Progenitor cell of endocrine pancreas (in vitro differentiated cells): Measurements from ENCODE around the gene CDK1. TPM values are rescaled to one million over a fixed set of nuclear protein-coding genes. Genes with fewer than 3 reads are reported as not detected.

Experiments
- DNase-seq: peaks from one replicate; pipeline ENCODE4 v3.0.0; 2021; ENCODE audit warnings: low spot score; ENCODE audit not compliant: unreplicated experiment
- H3K27ac Mint-ChIP-seq: 2 replicates; pipeline ENCODE4 v1.8.0; 2021; ENCODE audit warnings: mild to moderate bottlenecking, moderate library complexity, mixed read lengths
- H3K27me3 Mint-ChIP-seq: 2 replicates; pipeline ENCODE4 v1.8.0; 2021; ENCODE audit warnings: mixed read lengths
- H3K36me3 Mint-ChIP-seq: 2 replicates; pipeline ENCODE4 v1.8.0; 2022; ENCODE audit warnings: mixed read lengths; ENCODE audit not compliant: insufficient read depth
- H3K4me1 Mint-ChIP-seq: 2 replicates; pipeline ENCODE4 v1.8.0; 2021; ENCODE audit warnings: low read depth, mixed read lengths
- H3K4me3 Mint-ChIP-seq: 2 replicates; pipeline ENCODE4 v1.8.0; 2021; ENCODE audit warnings: low read depth, mild to moderate bottlenecking, moderate library complexity, mixed read lengths
- H3K9me3 Mint-ChIP-seq: 2 replicates; pipeline ENCODE4 v1.8.0; 2021; ENCODE audit warnings: low read depth, mixed read lengths
- CTCF ChIP-seq: fragments of 200-600 bp; sonication (generic); IDR thresholded peaks from one replicate; pipeline ENCODE4 v1.5.0; 2021; ENCODE audit warnings: antibody characterized with exemption, mild to moderate bottlenecking; ENCODE audit not compliant: unreplicated experiment
- total RNA-seq: library from RNA; stranded (reverse); gene quantifications from 2 replicates; pipeline ENCODE4 v1.2.1, GENCODE V29; 2021

CDK1 gene
- total RNA-seq, 1 donor from 2014 or later = 38.2 TPM

DNA sequence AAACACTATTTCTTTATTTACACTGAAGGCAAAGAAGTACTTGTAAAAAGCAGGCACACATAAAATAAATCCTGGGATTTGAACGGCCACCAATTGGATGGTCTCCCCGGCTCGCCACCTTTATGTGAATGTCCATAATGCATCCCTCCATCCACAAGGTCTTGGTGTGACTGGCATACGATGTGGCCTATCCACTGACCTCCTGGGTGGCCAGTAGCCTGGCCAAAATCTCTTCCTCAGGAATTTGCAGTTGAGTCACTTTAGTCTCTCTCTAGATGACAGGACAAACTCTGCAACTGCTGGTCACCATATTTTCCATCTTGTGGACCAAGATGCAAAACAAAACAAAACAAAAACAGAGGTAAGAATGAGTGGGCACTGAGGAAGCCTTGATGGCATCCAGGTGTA is 39.1 kb downstream of the CDK1 start:
- H3K27ac Mint-ChIP-seq = no peak overlapping the region
- H3K27me3 Mint-ChIP-seq = peaks cover 5% of the 10 kb centered on the region
- TF ChIP-seq CTCF = no peak
- H3K4me3 Mint-ChIP-seq = no peak overlapping the region
- H3K36me3 Mint-ChIP-seq = no peaks in the 10 kb centered on the region
- H3K4me1 Mint-ChIP-seq = no peaks in the 10 kb centered on the region
- no peak for DNase-seq
- no peaks in the 10 kb centered on the region for H3K9me3 Mint-ChIP-seq

DNA sequence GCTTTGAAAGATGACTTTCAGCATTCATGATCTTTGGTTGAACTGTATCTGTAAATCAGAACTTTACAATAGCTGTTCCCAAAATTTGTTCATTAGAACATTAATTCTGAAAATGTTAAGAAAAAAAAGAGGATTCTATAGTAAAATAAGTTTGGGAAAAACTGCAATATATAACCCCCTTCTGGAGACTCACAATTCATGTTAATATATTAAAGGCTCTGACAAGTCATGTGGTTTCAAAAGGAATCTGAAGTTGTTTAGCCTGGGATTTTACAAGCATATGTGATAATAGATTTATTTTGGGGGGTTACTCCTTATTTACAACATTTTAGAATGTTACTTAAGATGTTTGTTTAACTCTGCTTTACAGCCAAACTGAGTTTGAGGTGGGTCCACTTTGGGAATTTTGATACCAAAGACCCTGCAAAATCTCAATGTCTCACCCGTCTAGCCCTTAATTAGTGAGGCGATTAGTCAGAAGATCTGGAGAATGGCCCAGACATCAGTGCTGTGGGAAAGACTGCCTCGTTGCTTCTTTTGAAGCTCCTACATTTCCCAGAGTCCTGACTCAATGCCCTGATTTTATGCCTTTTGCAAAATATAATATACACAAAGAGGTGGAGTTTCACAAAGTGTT is 40.0 kb downstream of the CDK1 start:
- no peaks in the 10 kb centered on the region for H3K9me3 Mint-ChIP-seq
- TF ChIP-seq CTCF = no peak
- no peak overlapping the region for H3K4me3 Mint-ChIP-seq
- no peak overlapping the region for H3K27ac Mint-ChIP-seq
- H3K4me1 Mint-ChIP-seq = peaks cover 2% of the 10 kb centered on the region
- DNase-seq = no peak
- peaks cover 5% of the 10 kb centered on the region for H3K27me3 Mint-ChIP-seq
- no peaks in the 10 kb centered on the region for H3K36me3 Mint-ChIP-seq

GRCh38 chr10:60819271-60819670 is 41.0 kb downstream of the CDK1 start:
- no peak for DNase-seq
- Mint-ChIP-seq H3K9me3 (no peaks in the 10 kb centered on the region), H3K27ac (no peak overlapping the region), H3K4me3 (no peak overlapping the region), H3K4me1 (peaks cover 2% of the 10 kb centered on the region), H3K27me3 (peaks cover 5% of the 10 kb centered on the region), H3K36me3 (no peaks in the 10 kb centered on the region)
- no peak for TF ChIP-seq CTCF

- TF ChIP-seq CTCF = peak; percentile 38
- Mint-ChIP-seq H3K4me3 (no peak overlapping the region), H3K27me3 (peaks cover 5% of the 10 kb centered on the region), H3K27ac (no peak overlapping the region), H3K9me3 (no peaks in the 10 kb centered on the region), H3K4me1 (peaks cover 2% of the 10 kb centered on the region), H3K36me3 (no peaks in the 10 kb centered on the region)
- DNase-seq = no peak
Observed at GRCh38 chr10:60820093-60820754, 41.9 kb downstream of the CDK1 start.

DNA sequence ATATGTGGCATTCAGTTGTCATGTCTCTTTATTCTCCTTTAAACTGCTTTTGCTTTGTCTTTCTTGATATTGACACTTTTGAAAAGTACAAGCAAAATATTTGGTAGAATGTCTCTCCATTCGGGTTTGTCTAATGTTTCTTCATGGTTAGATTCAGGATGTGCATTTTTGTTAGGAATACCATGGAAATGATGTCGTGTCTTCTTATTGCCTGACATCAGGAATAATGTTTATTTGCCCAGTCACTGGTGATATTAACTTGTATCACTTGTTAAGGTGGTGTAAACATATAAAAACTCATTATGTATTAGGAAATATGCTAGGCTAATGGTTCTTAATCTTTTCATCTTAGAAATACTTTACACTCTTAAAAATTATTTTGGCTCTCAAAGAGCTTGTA is 43.4 kb downstream of the CDK1 start:
- Mint-ChIP-seq H3K36me3 (no peaks in the 10 kb centered on the region), H3K4me1 (peaks cover 2% of the 10 kb centered on the region), H3K4me3 (no peak overlapping the region), H3K9me3 (no peaks in the 10 kb centered on the region), H3K27me3 (peaks cover 5% of the 10 kb centered on the region), H3K27ac (no peak overlapping the region)
- TF ChIP-seq CTCF = no peak
- DNase-seq = no peak
